Measurements from ENCODE around the gene CRB2. TPM values are rescaled to one million over a fixed set of nuclear protein-coding genes. Genes with fewer than 3 reads are reported as not detected.

The CRB2 gene
- total RNA-seq, 1 donor from 2014 or later = not detected

DNA sequence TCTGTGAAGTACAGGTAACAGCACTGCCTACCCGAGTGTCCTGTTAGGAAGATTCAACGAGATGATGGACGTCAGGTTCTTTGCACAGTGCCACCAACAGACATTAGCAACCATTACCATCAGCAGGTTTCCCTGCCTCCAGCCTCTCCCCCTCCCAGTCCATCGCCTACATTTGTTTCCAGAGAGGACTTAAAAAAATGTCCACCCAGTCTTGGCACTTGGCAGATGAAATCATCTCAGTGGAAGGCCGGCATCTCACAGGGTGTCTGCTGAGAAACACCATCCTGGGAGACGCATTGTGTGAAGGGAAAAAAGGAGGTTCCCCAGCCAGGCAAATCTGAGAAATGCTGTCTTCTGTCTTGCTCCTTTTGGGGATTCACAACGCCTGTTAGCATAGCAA is 58.2 kb downstream of the CRB2 start:
- DNase-seq = no peak
- ATAC-seq = no peak
- no peaks in the 10 kb centered on the region for H3K4me1 ChIP-seq
- TF ChIP-seq, protein P1, sequence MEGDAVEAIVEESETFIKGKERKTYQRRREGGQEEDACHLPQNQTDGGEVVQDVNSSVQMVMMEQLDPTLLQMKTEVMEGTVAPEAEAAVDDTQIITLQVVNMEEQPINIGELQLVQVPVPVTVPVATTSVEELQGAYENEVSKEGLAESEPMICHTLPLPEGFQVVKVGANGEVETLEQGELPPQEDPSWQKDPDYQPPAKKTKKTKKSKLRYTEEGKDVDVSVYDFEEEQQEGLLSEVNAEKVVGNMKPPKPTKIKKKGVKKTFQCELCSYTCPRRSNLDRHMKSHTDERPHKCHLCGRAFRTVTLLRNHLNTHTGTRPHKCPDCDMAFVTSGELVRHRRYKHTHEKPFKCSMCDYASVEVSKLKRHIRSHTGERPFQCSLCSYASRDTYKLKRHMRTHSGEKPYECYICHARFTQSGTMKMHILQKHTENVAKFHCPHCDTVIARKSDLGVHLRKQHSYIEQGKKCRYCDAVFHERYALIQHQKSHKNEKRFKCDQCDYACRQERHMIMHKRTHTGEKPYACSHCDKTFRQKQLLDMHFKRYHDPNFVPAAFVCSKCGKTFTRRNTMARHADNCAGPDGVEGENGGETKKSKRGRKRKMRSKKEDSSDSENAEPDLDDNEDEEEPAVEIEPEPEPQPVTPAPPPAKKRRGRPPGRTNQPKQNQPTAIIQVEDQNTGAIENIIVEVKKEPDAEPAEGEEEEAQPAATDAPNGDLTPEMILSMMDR (IDR thresholded peaks at IDR 0.05) = no peak
- no peak overlapping the region for H3K27ac ChIP-seq
- no peaks in the 10 kb centered on the region for H3K36me3 ChIP-seq
- intact Hi-C loops (cut with DNase I) = no loop called here
- no peaks in the 10 kb centered on the region for H3K9me3 ChIP-seq
- H3K4me3 ChIP-seq = no peak overlapping the region
- H3K27me3 ChIP-seq (ENCODE audit: low read depth) = no peaks in the 10 kb centered on the region

DNA sequence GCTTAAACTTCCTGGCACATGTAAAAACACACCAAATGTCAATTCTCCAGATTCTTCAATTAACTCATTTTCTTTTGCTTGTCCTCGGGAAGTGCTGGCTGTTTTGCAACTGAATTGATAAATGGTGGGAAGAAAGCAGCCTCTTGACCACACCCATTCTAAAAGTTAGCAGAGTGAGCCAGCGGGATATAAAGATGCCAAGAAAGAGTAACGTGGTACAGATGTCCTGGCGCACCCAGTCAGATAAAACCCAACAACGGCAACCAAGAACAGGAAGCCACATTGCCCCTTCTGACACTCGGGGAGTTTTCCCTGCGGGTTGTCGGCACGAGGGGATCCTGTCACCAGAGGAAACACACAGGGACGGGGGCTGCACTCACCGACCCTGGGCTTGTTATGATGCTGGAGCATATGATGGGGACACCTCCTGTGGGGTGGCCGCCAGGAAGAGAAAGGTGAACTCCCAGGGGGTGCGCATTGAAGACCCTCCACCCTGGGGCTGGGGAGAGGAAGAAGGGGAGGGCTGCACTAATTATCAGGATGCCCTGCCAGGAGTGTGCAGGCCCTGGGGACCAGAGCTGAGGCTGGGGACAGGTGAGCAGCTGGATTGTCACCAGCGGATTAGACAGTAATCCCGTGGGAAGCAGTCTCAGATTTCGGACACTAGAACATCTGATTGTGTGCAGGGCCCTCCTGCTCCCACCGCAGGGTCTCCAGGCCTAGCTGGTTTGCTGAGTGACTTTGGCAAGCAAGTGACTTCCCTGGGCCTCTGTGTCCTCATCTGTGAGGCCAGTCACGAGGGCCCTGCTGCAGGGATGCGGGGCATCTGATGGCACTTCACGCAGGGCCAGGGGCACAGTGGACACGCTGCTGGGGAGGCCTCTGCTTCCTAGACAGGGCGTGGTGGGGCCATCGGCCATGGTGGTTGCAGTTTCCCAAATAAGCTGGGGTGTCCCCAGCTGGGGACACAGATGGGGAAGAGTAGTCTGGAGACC is 59.2 kb downstream of the CRB2 start:
- no peak overlapping the region for H3K27ac ChIP-seq
- no peak for ATAC-seq
- intact Hi-C loops (cut with DNase I) = no loop called here

DNA sequence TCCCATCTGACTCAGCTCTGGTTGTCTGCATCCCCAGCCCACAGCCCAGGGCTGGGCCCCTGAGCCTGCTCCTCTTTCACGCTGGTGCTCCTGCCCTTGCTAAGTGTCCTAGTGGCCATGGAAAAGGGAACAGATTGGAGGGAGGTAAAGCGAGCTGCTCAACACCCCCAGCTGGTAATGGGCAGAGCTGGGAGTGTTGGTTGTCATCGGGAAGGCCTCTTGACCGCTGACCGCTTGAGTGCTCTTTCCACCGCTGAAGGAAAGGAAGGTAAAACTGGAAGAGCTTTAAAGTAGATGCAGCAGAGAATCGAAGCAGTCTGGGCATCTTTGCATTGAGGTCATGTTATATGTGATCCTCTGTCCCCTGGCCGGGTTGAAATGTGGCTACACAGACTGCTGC is 60.2 kb downstream of the CRB2 start:
- intact Hi-C loops (cut with DNase I) = no loop called here
- Histone ChIP-seq H3K27ac (no peak overlapping the region), H3K27me3 (ENCODE audit: low read depth) (no peaks in the 10 kb centered on the region), H3K4me1 (no peaks in the 10 kb centered on the region), H3K9me3 (no peaks in the 10 kb centered on the region), H3K4me3 (no peak overlapping the region), H3K36me3 (no peaks in the 10 kb centered on the region)
- TF ChIP-seq, protein P1 (IDR thresholded peaks at IDR 0.05) = no peak
- no peak for DNase-seq
- no peak for ATAC-seq

More for the DNA sequence above, 59.2 kb downstream of the CRB2 start:
- no peak for DNase-seq
- TF ChIP-seq, protein P1 (IDR thresholded peaks at IDR 0.05) = no peak
- no peaks in the 10 kb centered on the region for H3K4me1 ChIP-seq
- no peaks in the 10 kb centered on the region for H3K9me3 ChIP-seq
- no peaks in the 10 kb centered on the region for H3K36me3 ChIP-seq
- no peak overlapping the region for H3K4me3 ChIP-seq
- H3K27me3 ChIP-seq (ENCODE audit: low read depth) = no peaks in the 10 kb centered on the region

DNA sequence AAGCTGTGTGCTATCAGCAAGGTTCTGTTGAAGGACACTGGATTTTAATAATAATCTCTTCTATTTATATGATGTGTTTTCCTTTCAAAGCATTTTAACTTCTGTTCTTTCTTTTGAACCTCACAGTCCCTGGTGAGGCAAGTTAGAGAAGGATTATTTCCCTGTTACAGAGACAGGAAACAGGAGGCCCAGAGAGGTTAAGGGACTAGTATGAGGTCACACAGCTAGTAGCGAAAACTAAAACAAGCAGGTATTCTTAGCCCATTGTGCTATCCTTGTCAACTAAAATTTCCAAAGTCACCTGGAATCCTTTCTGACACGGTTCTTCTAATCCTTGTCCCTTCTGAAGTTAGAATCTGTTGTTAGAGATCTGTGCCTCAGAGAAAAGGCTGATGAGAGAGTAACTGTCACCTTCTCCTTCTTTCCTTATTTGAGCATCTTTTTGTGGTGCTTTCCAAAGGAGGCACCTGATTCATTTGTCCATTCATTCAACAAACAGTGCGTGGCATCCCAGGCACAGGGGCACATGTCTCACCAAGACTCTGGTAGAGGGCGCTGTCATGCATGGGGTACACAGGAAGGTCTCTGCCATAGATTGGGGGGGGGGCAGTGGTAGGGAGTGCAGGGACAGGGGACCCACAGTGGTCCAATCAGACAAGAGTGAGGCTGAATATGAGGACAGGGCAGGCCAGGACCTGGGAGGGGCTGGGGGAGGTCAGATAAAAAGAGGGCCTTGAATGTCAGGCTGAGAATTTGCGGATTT is 61.5 kb downstream of the CRB2 start:
- Histone ChIP-seq H3K27me3 (ENCODE audit: low read depth) (no peaks in the 10 kb centered on the region), H3K4me1 (no peaks in the 10 kb centered on the region), H3K9me3 (no peaks in the 10 kb centered on the region), H3K4me3 (no peak overlapping the region), H3K36me3 (no peaks in the 10 kb centered on the region), H3K27ac (no peak overlapping the region)
- no peak for DNase-seq
- ATAC-seq = no peak
- intact Hi-C loops (cut with DNase I) = no loop called here
- TF ChIP-seq, protein P1 (IDR thresholded peaks at IDR 0.05) = no peak

DNA sequence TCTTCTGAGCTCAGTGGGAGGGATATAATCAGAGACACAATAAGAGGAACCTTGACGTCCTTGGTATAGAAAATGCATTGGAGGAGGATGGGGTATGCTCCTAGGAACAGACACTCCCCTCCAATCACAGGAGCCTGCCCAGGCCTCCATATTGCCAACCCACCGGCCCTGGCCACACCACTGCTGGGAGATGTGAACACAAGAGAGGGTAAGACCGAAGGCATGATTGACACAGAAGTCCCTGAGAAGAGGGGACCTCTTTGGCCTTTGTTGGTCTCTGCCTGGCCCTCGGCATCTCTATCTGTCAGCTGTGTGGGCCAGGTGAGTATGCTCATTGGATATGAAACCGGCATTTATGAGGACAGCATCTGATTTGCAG is 62.0 kb downstream of the CRB2 start:
- TF ChIP-seq, protein P1 (IDR thresholded peaks at IDR 0.05) = no peak
- DNase-seq (no peak), ATAC-seq (no peak)
- intact Hi-C loops (cut with DNase I) = no loop called here
- no peaks in the 10 kb centered on the region for H3K27me3 ChIP-seq (ENCODE audit: low read depth)
- H3K27ac ChIP-seq = no peak overlapping the region
- no peaks in the 10 kb centered on the region for H3K4me1 ChIP-seq
- no peaks in the 10 kb centered on the region for H3K36me3 ChIP-seq
- H3K9me3 ChIP-seq = no peaks in the 10 kb centered on the region
- H3K4me3 ChIP-seq = no peak overlapping the region

All from lower lobe of right lung (tissue), 2 donors.